ENCODE data around the gene GRIP1.

GRIP1 gene, protein sequence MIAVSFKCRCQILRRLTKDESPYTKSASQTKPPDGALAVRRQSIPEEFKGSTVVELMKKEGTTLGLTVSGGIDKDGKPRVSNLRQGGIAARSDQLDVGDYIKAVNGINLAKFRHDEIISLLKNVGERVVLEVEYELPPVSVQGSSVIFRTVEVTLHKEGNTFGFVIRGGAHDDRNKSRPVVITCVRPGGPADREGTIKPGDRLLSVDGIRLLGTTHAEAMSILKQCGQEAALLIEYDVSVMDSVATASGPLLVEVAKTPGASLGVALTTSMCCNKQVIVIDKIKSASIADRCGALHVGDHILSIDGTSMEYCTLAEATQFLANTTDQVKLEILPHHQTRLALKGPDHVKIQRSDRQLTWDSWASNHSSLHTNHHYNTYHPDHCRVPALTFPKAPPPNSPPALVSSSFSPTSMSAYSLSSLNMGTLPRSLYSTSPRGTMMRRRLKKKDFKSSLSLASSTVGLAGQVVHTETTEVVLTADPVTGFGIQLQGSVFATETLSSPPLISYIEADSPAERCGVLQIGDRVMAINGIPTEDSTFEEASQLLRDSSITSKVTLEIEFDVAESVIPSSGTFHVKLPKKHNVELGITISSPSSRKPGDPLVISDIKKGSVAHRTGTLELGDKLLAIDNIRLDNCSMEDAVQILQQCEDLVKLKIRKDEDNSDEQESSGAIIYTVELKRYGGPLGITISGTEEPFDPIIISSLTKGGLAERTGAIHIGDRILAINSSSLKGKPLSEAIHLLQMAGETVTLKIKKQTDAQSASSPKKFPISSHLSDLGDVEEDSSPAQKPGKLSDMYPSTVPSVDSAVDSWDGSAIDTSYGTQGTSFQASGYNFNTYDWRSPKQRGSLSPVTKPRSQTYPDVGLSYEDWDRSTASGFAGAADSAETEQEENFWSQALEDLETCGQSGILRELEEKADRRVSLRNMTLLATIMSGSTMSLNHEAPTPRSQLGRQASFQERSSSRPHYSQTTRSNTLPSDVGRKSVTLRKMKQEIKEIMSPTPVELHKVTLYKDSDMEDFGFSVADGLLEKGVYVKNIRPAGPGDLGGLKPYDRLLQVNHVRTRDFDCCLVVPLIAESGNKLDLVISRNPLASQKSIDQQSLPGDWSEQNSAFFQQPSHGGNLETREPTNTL

DNA sequence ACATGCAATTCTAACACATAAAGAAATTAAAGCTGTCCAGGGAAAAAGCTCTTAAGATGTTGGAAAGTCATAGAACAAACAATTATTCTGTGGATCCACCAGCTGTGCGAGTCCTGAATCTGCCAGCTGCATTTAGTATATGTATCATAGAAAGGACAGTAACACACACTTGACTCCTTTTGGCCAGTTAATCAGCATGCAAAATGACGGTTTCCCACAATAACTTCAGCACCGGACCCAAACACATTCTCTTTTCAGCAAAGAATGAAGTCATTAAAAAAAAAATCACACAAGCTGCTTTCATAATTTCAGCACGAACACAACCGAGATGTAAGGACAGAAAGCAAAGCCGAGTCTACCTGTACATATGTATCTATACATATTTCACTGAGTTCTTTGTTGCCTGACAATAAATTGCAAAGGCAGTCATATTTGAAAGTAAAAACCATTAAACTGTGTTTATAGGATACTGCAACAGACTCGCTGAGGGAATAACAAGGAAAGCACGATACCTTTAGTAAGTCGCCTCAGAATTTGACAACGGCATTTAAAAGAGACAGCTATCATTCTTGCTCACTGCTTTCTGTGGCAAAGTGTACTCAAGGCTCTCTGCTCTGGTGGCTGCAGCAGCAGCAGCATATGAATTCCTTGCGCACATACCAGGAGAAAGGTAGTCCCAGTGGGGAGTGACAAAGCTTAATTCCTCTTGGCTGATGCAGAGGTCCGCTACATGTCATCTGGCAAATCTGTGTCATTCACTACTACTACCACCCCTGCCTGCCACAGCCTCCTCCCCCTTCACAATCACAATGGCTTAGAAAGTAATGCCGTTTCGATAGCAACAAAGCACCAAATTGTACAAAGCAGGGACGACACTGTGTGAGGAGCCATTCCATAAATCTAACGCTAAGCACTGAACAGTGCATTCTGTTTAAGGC is at the start of gene GRIP1:
Gene GRIP1, minus strand, starts transcription at position 739 of the 938 bp plus-strand sequence. Its CDS starts 172 bp downstream, at position 567.
- no peak for DNase-seq (ENCODE audit: low read depth)

DNA sequence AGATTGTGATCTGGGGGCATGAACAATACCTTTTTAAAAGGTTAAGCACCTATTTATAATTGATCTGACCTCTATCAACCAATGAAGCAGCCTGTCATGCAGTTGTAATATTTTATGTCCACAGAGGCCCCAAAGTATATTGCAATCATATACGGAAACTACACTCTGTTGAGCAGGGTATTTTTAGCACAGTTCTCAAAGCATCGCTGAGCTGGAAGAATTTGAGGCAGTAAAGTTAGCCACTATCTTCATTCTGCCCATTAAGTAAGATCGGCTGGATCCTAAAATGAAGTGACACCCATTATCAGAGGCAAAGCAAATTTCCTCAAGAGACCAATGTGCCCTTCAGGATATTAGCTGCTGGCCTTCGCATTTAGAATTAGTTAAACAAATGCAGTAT is 47.7 kb upstream of the GRIP1 start:
- no peak for DNase-seq (ENCODE audit: low read depth)

DNA sequence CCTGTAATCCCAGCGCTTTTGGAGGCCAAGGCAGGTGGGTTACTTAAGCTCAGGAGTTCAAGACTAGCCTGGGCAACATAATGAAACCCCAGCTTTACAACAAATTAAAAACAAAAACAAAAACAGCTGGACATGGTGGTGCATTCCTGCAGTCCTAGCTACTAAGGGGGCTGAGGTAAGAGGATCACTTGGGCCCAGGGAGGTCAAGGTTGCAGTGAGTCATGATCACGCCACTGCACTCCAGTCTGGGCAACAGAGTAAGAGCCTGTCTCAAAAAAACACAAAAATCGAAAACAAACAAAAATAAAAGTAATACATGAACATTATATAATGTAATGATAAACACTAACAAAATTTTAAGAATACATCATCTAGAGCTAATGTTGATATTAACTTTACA is 46.2 kb upstream of the GRIP1 start:
- no peak for DNase-seq (ENCODE audit: low read depth)

DNA sequence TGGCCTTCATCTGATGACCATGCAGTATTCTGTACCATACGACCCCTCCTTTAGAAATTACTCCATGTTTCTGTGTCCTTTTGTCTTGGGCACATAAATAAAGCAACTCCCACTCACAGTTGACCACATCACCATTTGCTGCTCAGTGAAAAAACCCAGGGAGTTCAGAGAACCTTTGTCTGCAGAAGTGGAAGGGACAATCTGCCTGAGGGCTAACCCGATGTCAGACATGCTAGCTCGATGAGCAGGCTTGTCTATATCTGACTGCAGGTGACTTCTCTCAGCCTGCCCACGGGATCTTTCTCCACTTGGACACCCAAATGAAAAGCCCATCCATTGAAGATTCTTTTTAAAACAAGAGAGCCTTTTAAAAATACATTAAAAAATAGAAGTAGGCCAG is 45.7 kb upstream of the GRIP1 start:
- DNase-seq (ENCODE audit: low read depth): no peak

DNA sequence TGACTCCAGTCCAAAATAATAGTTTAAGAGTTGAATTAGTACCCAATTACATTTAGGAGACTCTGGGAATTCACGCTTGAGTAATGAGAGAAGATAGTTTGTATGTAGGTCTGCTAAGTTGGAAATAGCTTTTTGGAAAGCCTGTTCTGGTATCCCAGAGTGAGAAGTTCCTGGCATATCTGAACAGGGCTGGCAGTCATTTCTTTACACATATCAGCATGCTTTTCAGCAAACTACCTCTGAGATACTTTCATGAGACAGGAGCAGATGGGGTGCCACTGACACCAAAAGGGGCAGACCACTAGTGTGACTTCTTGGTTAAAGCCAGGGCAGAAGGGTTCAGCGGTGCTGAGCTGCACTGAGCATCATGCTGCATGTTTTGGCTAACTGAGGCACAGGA is 45.1 kb upstream of the GRIP1 start:
- DNase-seq (ENCODE audit: low read depth): no peak

DNA sequence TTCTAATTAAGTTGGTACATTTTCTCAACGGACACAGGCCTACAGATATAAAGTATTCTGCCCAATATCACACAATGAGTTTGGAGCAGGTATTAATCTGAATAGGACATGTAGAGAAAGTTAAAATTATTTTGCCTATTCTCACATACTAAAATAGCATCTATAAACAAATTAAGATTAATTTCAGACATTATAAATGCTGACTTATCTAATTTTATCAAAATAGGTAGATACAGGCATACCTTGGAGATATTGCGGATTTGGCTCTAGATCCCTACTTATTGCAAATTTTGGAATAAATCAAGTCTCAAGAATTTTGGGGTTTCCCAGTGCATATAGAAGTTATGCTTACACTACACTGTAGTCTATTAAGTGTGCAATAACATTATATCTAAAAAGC is 41.0 kb upstream of the GRIP1 start:
- no peak for DNase-seq (ENCODE audit: low read depth)

DNA sequence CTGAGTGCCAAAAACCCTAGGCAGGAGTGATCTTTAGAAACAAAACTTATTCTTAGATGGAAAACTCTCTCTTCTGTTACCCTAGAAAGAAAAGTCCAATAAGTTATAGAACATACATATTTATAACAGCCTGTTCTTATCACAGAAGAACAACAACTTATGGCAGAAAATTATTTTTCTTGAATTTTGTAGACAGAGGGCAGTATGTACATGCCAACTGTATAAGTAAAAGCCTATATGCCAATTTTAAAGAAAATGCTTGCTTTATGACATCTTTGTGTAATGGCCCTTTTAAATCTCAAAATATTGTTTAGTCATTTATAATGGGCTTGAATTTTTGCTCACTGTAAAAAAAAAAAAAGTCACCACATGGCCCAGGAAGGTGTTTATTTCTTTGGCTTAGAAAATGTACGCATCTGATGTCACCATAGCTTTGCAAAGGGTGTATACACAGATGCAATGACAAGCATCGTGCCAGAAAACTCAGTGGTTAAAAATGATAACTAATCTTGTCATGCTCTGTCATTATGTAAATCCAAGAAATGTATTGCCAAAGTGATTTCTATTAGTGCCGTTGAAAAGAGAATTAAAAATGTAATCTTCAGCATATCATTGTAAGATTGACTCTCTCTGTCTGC is 38.3 kb upstream of the GRIP1 start:
- DNase-seq (ENCODE audit: low read depth): no peak

DNA sequence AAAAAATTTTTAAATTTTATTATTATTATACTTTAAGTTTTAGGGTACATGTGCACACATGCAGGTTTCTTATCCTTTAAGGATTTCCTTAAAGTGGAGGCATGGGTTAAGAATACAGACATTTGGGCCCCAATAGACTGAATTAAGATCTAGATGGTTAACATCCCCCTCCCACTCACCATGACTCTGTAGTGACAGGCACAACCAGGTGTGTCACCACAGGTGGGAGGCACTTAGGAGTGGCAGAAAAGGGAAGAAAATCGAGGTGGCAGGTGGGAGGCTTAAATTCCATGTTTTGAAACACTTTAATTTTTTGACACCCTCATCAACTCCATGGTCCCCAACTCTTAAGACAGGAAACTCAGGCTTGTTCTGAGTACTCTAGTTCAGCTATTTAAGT is 37.6 kb upstream of the GRIP1 start:
- no peak for DNase-seq (ENCODE audit: low read depth)

DNA sequence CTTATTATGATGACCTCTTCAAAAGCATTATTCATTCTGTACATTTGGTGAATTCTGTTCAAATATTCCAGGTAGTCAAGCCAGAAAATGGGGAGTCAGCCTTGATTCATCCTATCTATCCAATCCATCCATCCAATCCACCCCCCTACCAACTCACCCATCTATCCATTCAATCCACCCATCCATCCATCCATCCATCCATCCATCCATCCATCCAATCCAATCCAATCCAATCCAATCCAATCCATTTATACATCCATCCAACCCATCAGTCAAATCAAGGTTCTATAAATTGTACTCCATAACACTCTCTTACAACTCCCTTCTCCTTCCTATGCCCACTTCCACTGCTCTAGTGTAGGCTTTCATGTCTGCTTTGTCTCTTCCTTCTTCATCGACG is 35.8 kb upstream of the GRIP1 start:
- DNase-seq (ENCODE audit: low read depth): no peak

DNA sequence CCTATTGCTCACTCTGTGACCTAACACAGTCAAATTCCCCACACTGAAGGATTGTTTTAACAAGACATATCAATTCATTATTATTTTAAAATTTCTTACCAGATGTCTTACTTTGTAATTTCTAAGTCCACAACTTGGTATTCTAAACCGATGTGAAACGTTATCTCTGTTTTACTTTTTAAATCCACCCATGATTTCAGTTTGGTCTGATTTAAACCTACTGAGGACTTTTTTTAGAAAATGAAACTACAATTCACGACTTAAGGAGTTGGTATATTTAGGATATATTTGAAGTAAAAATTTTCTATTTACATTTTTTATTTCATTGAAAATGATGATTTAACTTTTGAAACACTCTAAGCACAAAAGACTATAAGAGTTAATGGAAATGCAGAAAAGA is 35.1 kb upstream of the GRIP1 start:
- DNase-seq (ENCODE audit: low read depth): no peak

DNA sequence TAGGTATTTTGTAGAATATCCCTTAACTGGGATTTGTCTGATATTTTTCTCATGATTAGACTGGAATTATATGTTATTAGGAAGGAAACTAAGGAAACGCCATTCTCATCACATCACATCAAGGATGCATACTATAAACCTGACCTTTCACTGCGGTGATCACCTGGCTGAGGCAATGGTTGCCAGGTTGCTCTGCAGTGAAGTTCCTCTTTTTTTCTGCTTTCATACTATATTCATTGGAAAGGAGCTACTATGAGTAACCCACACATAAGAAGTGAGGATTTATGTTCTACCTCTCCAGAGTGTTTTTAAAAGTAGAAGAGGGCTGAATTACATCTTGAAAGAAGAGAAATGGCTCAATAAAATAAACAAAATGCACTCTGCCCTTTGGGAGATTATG is 31.0 kb upstream of the GRIP1 start:
- DNase-seq (ENCODE audit: low read depth): no peak

DNA sequence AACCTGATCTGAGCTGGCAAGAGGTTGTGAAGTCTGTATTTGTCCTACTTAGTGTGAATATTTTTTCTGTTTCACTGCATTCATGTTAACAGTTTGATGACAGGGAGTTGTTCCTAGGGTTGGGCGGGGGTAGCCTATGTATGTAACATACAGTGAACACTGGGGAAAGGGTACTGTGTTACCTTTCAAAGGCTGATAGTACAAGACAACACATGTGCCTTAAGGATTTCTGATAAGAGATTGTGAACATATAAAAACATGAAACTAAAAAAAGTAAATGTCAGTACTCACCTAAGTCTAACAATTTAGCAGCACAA is 30.5 kb upstream of the GRIP1 start:
- no peak for DNase-seq (ENCODE audit: low read depth)

DNA sequence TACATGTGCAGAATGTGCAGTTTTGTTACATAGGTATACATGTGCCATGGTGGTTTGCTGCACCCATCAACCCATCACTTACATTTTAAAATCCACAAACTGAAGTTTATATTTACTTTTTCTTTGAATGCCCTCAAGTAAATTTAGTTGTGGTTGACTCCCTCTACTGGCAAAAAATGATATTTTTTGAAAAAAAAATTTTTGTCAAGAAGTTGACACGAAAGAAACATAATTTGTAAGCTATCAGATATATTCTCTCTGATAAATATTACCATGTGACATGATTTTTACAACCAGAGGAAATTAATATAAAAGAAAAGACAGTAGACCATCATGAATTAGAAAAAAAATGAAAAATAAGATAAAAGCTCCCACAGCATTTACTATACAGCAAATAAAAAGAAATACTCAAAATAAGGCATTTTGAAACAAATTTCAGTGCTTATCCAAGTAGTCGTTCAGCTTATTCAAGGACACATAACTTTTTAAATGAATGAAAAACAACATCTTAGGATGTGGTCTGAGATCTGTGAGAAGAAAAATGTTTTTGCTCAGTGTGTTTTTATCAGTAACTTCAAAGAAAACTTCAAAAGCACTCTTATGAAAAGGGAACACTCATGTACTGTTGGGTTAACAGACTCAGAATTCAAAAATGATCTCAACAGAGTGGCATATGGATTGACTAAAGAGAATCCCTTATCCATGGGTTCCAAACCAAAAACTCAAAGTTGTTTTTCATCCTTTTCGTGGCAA is 30.0 kb upstream of the GRIP1 start:
- DNase-seq (ENCODE audit: low read depth): no peak

DNA sequence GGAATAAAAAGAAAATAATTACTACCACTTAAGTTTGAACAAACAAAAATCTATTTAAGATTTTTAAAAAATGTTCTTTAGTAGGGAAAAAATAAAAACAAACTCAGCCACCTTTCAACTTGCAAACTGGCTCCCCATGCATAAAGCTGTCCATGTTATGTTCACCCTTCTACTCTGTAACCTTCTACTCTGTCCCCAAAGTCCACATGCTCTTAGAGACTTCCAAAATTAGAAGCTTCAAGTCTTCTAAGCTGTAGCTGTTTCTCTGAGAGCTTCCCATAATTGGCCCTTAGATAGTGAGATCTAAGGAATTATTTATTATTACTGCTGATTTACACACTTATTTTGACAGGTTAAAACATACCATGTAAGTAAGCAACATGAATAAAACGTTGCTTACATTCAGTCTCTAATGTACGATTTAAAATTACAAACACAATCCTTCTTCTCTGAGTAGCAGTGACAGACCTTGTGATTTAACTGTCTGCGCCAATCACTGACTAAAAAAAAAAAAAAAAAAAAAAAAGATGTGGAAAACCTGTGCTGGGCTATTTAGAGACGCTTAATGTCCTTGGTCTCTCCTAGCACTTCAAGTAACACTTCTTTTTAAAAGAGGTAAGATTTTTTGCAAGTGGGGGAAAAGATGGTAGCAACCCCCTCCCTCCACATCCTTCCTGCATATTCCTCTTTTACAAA is 28.3 kb upstream of the GRIP1 start:
- DNase-seq (ENCODE audit: low read depth): no peak

DNA sequence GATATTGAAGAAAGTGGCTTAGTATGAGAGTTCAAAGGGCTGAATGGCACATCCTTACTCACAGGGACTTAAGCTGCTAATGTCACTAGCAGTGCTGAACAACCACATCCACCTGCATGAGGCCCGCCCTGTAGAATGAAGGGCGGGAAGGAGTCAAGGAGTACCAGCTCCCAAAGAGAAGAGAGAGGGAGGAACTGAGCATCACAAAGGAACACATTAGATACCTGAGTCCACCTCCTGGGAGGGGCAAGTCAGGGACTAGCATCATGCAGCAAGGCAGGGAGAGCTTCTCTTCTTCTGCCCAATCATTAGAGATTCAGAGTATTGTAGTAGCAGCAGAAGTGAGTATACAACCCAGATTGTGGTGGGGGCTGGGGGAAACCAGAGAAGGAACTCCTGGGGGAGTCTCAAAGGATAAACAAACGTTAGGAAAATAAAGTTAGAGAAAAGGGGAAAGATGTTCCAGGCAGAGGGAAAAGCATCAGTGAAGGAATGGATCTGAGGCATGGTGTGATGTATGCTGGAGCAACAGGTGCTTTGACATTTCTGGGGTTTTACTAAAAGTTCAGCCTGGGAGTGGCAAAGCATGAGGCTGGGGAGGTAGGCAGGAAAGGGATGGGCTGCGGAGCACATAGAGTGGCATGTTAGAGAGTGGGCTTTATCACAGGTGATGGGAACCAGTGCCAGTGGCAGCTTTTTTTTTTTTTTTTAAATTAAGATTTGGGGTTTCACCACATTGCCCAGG is 21.0 kb upstream of the GRIP1 start:
- DNase-seq (ENCODE audit: low read depth): no peak

DNA sequence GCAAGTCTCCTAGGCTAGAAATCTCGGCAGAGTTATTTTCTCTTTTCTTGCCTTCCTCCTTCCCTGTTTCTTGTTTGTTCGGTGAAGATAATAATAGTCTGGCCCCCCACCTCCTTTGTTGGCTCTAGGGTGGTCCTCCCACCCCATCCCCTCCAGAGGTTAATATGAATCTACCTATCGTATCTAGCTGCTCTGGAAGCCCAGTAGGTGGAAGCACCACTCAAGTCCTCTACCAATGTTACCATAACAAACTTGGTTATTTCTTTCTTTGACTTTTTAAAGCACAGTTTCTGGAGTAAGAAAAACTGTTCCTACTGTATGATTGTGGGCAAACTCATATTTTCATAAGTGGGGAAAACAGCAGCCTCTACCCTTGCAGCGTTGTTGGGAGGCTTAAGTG is 19.7 kb upstream of the GRIP1 start:
- DNase-seq (ENCODE audit: low read depth): no peak

DNA sequence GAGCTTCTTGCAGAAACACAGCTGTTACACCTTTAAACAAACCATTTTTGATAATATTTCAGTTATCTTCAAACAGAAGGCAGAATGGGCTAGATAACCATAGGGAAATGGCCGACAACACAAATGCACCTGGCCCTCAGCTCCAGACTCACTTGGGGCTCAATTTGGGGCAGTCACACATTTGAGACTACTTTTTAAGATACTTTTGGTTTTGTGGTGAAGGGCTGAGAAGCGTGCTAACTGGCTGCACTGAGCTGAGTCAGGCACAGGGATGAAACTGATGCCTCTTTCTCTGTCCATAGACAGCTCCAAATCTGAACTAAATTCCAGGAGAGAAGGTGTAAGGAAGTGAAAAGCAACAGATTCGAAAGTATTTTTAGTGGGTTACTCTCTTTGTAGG is 18.5 kb upstream of the GRIP1 start:
- no peak for DNase-seq (ENCODE audit: low read depth)

DNA sequence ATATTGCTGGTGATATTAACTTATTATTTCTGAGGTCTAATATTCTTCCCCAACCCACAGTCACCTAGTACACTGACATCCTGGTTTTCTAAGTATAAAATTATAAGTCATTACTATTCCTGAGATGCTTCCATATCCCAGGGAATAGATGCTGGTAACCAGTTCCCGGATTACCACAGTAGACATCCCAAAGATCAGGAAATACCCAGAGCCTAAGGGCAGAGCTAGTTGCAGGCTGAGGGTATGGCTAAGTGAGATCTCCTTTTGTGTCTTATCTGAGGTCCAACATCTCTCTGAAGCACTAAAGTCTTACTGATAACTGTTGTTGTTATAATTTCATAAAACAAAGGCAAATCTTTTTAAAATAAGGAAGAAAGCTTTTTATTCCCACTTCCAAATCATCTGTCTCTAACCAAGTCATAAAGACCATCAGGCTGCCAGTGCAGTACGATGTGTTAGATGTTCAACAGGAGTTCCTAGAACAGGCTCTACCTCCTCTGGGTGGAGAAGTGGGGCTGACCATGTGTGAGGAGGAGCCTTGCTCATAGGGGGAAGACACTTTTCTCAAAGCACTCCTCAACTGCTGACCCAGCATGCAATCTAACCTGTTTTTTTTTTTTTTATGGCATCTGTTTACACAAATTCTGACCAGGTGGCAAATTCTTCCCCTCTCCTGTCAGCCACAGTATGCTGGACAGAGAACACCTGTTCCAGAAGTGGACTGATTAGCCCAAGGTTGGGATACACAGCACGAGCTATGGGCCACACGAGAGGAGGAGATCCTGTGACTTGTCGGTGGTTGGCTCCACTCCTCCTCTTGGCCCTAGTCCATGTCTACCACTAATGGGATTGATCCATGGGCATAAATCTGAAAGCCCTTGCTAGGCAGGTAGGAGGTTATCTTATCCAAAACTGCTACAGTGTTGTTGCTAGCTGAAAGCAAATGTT is 16.1 kb upstream of the GRIP1 start:
- no peak for DNase-seq (ENCODE audit: low read depth)
